HG03432 (cell line): ENCODE results near the gene EPHB3.
"Not testable (repeated sequence)": the region's sequence is repeated elsewhere in the genome, so short reads cannot be mapped to it uniquely, and the experiment has no call there.

Experiments
- ATAC-seq: cut with Tn5 transposase; IDR thresholded peaks from one replicate; pipeline ENCODE4 v1.9.1; 2021; ENCODE audit warnings: mild to moderate bottlenecking, moderate library complexity; ENCODE audit not compliant: unreplicated experiment

Gene EPHB3

GRCh38 chr3:184596886-184597575, 35.4 kb downstream of the EPHB3 start:
- ATAC-seq: no peak

DNA sequence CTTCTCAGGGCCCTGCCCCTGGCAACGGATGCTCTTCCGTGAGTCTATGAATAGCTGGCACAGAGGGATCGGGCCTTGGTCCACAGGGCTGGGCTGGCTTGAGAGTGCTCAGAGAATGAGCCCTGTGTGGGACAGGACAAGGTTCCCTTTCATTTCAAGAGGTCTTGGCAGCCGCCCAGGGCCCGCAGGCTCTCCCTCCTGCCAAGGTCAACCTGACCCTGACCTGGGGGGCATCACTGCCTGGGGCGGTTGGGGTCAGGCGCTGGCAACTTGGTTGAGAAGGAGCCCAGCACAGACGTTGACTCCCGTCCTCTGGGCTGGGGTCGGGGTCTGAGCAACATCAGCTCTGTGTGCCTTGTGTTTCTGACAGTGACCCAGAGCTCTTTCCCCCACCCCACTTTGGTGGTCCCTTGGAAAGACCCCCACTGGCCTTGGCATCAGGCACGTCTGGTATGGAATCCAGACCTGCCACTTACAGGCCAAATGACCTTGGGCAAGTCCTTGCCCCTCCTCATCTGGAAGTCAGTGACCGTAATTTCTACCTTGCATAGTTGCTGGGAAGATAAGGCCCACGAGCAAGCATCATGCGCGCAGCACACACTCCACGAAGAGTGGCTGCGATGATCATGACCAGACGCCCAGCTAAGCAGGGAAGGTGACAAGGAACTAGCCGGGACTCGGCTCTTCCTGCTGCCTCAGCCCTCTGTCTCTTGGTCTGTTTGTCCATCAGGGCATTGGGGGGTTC, 36.4 kb downstream of the EPHB3 start:
- ATAC-seq: no peak

- ATAC-seq: no peak
These were observed 37.0 kb downstream of the EPHB3 start for GRCh38 chr3:184598574-184598927.

DNA sequence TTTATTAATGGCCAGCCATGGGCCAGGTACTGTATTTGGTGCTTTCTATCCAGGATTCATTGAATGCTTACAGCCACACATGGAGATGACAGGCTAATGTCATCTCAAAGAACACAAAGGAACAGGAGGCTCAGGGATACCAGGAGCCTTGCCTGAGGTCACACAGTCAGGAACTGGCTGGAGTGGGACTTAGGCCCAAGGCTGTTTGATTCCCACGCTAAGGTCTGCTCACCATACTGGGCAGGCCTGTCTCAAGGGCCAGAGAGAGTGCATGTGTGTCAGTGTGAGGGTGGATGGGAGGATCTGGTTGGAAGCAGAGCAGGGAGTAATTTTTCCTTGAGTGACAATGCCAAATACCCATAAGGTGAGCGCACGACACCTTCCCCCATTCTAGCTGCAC, 37.6 kb downstream of the EPHB3 start:
- no peak for ATAC-seq

GRCh38 chr3:184600685-184601377, 39.2 kb downstream of the EPHB3 start:
- no peak for ATAC-seq

GRCh38 chr3:184601576-184602371, 40.2 kb downstream of the EPHB3 start:
- no peak for ATAC-seq

- no peak for ATAC-seq
These were observed 41.0 kb downstream of the EPHB3 start for GRCh38 chr3:184602372-184603150.

- no peak for ATAC-seq
These were observed 41.8 kb downstream of the EPHB3 start for GRCh38 chr3:184603151-184604030.

DNA sequence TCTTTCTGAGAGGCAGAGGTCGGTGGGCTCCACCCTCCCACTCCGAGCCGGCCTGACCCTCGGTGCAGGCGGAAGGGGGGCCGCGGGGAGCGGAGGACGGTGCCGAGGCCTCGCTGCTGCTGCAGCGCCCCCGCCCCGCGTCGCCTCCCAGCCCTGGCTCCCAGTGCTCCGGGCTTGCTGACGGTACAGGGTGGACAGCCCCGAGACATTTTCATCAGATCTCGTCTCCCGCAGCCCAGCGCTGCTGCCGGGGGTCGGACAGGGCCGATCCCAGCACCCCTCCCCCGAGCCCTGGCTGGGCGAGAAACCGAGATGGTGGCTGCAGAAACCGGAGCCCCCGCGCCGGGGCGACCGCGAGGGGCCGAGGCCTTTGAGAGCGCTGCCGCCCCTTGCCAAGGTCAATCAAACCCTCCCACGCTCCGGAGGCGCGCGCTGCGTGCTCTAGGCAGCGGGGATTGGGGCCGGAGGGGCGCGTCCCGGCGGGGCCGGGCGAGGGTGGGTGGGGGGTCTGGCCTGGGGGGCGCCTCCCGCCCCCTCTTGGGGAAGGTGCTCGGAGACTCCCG, 42.5 kb downstream of the EPHB3 start:
- no peak for ATAC-seq

DNA sequence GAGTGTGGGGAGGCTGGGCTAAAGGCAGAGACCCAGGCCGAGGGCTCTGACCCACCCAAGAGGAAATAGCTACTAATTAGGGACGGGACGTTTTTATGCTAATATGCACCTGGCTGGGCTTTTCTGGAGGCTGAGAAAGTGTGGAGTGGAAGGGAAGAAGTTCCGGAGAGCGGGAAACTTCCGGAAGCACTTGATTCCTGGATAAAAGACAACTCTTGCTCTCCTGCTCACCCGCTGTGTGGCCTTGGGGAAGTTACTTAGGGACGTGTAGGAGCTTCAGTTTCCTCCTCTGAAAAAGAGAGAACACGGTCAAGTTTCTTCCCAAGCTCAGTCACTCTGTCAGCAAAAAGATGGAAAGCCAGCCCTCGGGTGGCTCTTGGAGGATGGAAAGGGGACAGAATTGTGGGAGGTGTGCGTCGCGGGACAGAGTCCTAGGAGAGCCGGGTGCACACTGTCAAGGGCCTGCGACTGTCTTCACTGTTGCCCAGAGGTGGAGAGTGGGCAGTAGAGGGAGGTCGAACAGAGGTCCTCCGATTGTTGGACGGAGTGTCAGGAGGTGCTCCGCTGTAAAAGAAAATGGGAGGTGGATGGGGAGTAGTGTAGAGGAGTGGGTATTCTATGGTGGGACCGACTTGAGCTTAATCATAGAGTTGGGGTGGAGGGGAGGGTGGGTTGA, 43.2 kb downstream of the EPHB3 start:
- ATAC-seq: no peak

- no peak for ATAC-seq
These were observed 46.6 kb downstream of the EPHB3 start for GRCh38 chr3:184608209-184608608.

DNA sequence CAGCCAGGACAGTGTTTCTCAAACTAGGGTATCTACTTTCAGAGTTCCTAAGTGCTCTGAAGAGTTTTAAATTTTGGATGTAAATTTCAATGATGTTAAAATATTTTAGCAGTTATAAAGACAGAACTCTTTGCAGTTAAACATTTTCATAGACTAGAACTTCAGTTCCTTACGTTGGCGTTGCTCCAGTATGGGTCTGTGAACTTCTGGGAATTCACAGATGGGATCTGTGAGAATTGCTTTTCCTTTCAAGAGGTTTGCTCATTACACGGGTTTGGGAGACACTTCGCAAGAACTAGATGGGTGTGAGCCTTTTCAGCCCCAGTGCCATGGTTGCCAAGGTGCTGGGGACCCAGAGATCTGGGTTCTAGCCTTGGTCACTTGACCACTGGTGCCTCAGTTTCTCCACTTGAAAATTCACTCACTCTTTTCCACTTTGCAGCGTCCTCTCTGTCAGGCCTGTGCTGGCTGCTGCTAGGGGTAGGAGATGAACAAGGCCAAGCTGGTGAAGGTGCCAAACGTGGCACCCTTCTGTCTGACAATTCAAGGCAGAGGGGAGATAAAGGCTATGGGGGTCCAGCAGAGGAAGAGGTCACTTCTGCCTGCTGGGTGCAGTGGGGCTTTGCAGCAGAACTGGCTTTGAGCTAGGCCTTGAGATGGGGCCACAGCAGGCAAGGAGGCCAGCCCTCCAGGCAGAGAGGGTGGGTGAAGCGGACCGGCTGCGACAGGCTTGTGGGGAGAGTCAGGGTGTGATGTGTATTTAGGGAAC, 48.1 kb downstream of the EPHB3 start:
- no peak for ATAC-seq

- no peak for ATAC-seq
These were observed 48.8 kb downstream of the EPHB3 start for GRCh38 chr3:184610245-184610871.

DNA sequence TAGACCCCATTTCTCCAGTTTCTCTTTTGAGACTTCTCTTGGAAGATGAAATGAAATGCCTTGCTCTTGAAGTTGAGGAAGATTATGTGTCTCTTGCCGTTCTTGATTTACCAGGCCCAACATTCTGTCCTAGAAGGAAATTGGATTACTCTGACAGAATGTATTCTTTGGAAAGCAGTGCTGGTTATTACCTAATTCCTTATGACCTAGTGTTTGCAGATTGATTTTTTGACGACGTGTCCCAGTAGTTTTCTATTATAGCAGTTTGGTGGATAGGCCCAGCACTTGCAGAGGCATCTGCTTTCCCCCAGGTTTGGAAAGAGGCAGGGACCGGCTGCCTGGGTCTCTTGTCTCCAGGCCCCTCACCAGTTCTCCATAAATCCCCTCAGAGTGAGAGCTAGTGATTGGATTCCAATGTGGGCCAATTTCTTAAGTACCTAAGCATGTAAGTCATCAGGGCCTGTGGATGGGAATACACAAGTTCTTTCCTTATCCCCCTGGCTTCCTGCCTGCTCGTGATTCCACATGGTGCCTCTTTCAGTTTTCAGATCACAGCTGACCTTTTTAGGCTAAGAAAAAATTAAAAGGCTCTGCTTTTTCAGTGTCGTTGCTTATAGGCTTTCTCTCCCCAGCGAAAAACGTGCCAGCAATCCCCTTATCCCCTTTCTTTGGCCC, 50.2 kb downstream of the EPHB3 start:
- no peak for ATAC-seq

GRCh38 chr3:184615396-184615795, 53.8 kb downstream of the EPHB3 start:
- ATAC-seq: no peak

- no peak for ATAC-seq
These were observed 54.9 kb downstream of the EPHB3 start for GRCh38 chr3:184616436-184616835.

- ATAC-seq: not testable (repeated sequence)
These were observed 55.7 kb downstream of the EPHB3 start for GRCh38 chr3:184617306-184617705.
